ENCODE data around the gene TTBK1.

Gene TTBK1

DNA sequence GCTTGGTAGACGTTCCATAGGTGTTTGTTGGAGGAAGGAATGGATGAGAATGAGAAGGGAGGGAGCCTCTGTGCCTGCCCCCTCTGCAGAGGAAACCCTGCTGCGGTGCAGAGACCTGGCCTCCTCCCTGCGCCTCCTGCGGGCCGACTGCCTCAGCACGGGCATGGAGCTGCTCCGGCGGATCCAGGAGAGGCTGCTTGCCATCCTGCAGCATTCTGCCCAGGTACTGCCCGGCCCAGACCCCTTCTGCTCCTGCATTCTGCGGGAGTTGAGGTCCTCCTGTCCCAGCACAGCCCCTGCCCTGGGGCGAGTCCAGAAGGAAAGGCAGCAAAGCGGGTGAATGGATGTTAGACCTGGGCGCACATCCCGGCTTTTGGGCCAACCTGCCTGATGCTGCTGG, 20.1 kb upstream of the TTBK1 start:
- TF ChIP-seq TAF1 (IDR thresholded peaks at IDR 0.05; ENCODE audit: low read depth): no peak

- TF ChIP-seq RAD21 (IDR thresholded peaks at IDR 0.05; ENCODE audit: low read depth) (no peak), YY1 (IDR thresholded peaks at IDR 0.05; ENCODE audit: low read depth) (no peak), EGR1 (IDR thresholded peaks at IDR 0.05) (no peak), ZBTB7A (IDR thresholded peaks at IDR 0.05; ENCODE audit: low read depth) (no peak), TAF1 (IDR thresholded peaks at IDR 0.05; ENCODE audit: low read depth) (no peak)
- TF ChIP-seq, protein P1, sequence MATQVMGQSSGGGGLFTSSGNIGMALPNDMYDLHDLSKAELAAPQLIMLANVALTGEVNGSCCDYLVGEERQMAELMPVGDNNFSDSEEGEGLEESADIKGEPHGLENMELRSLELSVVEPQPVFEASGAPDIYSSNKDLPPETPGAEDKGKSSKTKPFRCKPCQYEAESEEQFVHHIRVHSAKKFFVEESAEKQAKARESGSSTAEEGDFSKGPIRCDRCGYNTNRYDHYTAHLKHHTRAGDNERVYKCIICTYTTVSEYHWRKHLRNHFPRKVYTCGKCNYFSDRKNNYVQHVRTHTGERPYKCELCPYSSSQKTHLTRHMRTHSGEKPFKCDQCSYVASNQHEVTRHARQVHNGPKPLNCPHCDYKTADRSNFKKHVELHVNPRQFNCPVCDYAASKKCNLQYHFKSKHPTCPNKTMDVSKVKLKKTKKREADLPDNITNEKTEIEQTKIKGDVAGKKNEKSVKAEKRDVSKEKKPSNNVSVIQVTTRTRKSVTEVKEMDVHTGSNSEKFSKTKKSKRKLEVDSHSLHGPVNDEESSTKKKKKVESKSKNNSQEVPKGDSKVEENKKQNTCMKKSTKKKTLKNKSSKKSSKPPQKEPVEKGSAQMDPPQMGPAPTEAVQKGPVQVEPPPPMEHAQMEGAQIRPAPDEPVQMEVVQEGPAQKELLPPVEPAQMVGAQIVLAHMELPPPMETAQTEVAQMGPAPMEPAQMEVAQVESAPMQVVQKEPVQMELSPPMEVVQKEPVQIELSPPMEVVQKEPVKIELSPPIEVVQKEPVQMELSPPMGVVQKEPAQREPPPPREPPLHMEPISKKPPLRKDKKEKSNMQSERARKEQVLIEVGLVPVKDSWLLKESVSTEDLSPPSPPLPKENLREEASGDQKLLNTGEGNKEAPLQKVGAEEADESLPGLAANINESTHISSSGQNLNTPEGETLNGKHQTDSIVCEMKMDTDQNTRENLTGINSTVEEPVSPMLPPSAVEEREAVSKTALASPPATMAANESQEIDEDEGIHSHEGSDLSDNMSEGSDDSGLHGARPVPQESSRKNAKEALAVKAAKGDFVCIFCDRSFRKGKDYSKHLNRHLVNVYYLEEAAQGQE (IDR thresholded peaks at IDR 0.05; ENCODE audit: low read depth): no peak
Measured at GRCh38 chr6:43226192-43226851, 17.0 kb upstream of the TTBK1 start.

- TF ChIP-seq TCF12 (IDR thresholded peaks at IDR 0.05; ENCODE audit: low read depth) (peak; percentile 17; the same call in 1 of the 2 replicates), CEBPB (IDR thresholded peaks at IDR 0.05) (no peak), RAD21 (IDR thresholded peaks at IDR 0.05; ENCODE audit: low read depth) (peak; percentile 38; the same call in 1 of the 2 replicates), EGR1 (IDR thresholded peaks at IDR 0.05) (peak; percentile 31; the same call in 1 of the 2 replicates), TEAD4 (IDR thresholded peaks at IDR 0.05) (no peak), YY1 (IDR thresholded peaks at IDR 0.05; ENCODE audit: low read depth) (peak; percentile 87), EP300 (IDR thresholded peaks at IDR 0.05; ENCODE audit: borderline replicate concordance) (no peak), ZBTB7A (IDR thresholded peaks at IDR 0.05; ENCODE audit: low read depth) (no peak), NFIC (IDR thresholded peaks at IDR 0.05) (no peak), FOXM1 (IDR thresholded peaks at IDR 0.05; ENCODE audit: borderline replicate concordance, low read depth) (no peak), TAF1 (IDR thresholded peaks at IDR 0.05; ENCODE audit: low read depth) (peak; percentile 63; the same call in 1 of the 2 replicates), CREB1 (IDR thresholded peaks at IDR 0.05; ENCODE audit: low read depth) (no peak)
- TF ChIP-seq, protein P2, sequence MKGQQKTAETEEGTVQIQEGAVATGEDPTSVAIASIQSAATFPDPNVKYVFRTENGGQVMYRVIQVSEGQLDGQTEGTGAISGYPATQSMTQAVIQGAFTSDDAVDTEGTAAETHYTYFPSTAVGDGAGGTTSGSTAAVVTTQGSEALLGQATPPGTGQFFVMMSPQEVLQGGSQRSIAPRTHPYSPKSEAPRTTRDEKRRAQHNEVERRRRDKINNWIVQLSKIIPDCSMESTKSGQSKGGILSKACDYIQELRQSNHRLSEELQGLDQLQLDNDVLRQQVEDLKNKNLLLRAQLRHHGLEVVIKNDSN (IDR thresholded peaks at IDR 0.05): peak; percentile 98
- TF ChIP-seq, protein P1 (IDR thresholded peaks at IDR 0.05; ENCODE audit: low read depth): no peak
- TF ChIP-seq, protein P3, sequence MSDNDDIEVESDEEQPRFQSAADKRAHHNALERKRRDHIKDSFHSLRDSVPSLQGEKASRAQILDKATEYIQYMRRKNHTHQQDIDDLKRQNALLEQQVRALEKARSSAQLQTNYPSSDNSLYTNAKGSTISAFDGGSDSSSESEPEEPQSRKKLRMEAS (IDR thresholded peaks at IDR 0.05): peak; percentile 90
Measured at GRCh38 chr6:43228951-43229802, 14.1 kb upstream of the TTBK1 start, which contains the start of gene DNPH1. Gene DNPH1, minus strand, starts transcription at chr6:43229481. Its CDS starts 25 bp downstream, at chr6:43229456.

DNA sequence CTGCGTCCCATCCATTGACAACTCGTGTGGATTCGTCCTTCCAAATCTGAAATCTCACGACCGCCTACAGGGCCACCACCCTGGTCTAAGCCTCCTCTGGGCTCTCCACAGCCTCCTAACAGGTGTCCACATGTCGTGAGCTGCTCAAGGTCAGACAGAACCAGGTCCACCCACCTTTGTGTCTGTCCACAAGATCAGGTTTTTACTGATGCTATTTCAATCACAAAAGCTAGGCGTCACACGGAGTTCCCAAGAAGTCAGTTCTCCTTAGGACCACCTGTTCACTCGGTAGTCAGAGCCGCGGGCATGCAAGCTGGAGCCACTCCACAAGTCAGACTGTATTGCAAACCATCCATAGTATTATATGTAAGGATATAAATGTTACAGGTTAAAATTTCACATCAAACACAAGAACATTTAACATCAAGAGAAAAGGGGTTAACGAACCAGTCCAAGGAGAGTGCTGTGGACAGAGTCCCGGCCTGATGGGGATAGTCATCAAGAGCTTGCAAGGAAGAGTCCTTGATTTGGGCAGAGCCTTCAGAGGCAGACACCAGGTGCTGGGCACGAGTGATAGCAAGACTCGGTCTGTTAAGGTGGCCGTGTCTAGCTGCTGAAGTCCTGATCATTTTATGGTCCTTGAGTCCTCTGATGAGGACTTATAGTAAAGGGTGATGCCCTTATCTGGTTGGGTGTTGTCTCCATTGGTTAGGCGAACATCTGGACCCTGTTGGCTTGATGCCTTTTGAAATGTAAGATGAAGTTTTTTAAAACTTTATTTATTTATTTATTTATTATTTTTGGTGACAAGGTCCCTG, 13.3 kb upstream of the TTBK1 start:
- no peak for TF ChIP-seq CREB1 (IDR thresholded peaks at IDR 0.05; ENCODE audit: low read depth)
- TF ChIP-seq NFIC (IDR thresholded peaks at IDR 0.05): no peak
- TF ChIP-seq YY1 (IDR thresholded peaks at IDR 0.05; ENCODE audit: low read depth): no peak
- TF ChIP-seq, protein P3 (IDR thresholded peaks at IDR 0.05): no peak
- TF ChIP-seq FOXM1 (IDR thresholded peaks at IDR 0.05; ENCODE audit: borderline replicate concordance, low read depth): no peak
- no peak for TF ChIP-seq TCF12 (IDR thresholded peaks at IDR 0.05; ENCODE audit: low read depth)
- no peak for TF ChIP-seq EGR1 (IDR thresholded peaks at IDR 0.05)
- TF ChIP-seq TAF1 (IDR thresholded peaks at IDR 0.05; ENCODE audit: low read depth): no peak
- TF ChIP-seq, protein P2 (IDR thresholded peaks at IDR 0.05): no peak
- TF ChIP-seq RAD21 (IDR thresholded peaks at IDR 0.05; ENCODE audit: low read depth): no peak
- TF ChIP-seq, protein P1 (IDR thresholded peaks at IDR 0.05; ENCODE audit: low read depth): no peak
- no peak for TF ChIP-seq EP300 (IDR thresholded peaks at IDR 0.05; ENCODE audit: borderline replicate concordance)
- no peak for TF ChIP-seq TEAD4 (IDR thresholded peaks at IDR 0.05)
- TF ChIP-seq CEBPB (IDR thresholded peaks at IDR 0.05): no peak
- no peak for TF ChIP-seq ZBTB7A (IDR thresholded peaks at IDR 0.05; ENCODE audit: low read depth)

Data from Ishikawa (cell line).